Panc1 (cell line): Measurements from ENCODE around the gene IGF1.

Source experiments
- CTCF ChIP-seq: fragments of 450-650 bp; IDR thresholded peaks from 2 replicates; pipeline ENCODE4 v1.5.1; 2017; ENCODE audit warnings: mild to moderate bottlenecking
- POLR2AphosphoS5 ChIP-seq: IDR thresholded peaks from 2 replicates; pipeline ENCODE4 v1.6.1; 2012; ENCODE audit warnings: mild to moderate bottlenecking, low read depth, low read length, moderate library complexity
- SIN3A ChIP-seq: IDR thresholded peaks from 2 replicates; pipeline ENCODE4 v1.6.1; 2012; ENCODE audit warnings: low read depth, mild to moderate bottlenecking, low read length, moderate library complexity, borderline replicate concordance; ENCODE audit not compliant: insufficient read depth
- TCF7L2 ChIP-seq: IDR thresholded peaks from 2 replicates; pipeline ENCODE4 v1.6.1; 2011; ENCODE audit warnings: mild to moderate bottlenecking, low read depth, low read length, inconsistent platforms
- TF ChIP-seq, protein P1 (sequence below), 2 experiments: IDR thresholded peaks; 2 replicates each; pipeline ENCODE4 v1.6.1; 2011 to 2012; ENCODE audit warnings: low read depth in 2 of 2, control low read depth in 1 of 2, low read length in 1 of 2, mild to moderate bottlenecking in 1 of 2, moderate library complexity in 1 of 2; ENCODE audit not compliant: insufficient read depth in 1 of 2

GRCh38 chr12:102444093-102444492 lies 36.3 kb downstream of the IGF1 start:
- TF ChIP-seq CTCF: no peak
- no peak for TF ChIP-seq POLR2AphosphoS5
- TF ChIP-seq TCF7L2: no peak
- no peak for TF ChIP-seq SIN3A
- TF ChIP-seq, protein P1, sequence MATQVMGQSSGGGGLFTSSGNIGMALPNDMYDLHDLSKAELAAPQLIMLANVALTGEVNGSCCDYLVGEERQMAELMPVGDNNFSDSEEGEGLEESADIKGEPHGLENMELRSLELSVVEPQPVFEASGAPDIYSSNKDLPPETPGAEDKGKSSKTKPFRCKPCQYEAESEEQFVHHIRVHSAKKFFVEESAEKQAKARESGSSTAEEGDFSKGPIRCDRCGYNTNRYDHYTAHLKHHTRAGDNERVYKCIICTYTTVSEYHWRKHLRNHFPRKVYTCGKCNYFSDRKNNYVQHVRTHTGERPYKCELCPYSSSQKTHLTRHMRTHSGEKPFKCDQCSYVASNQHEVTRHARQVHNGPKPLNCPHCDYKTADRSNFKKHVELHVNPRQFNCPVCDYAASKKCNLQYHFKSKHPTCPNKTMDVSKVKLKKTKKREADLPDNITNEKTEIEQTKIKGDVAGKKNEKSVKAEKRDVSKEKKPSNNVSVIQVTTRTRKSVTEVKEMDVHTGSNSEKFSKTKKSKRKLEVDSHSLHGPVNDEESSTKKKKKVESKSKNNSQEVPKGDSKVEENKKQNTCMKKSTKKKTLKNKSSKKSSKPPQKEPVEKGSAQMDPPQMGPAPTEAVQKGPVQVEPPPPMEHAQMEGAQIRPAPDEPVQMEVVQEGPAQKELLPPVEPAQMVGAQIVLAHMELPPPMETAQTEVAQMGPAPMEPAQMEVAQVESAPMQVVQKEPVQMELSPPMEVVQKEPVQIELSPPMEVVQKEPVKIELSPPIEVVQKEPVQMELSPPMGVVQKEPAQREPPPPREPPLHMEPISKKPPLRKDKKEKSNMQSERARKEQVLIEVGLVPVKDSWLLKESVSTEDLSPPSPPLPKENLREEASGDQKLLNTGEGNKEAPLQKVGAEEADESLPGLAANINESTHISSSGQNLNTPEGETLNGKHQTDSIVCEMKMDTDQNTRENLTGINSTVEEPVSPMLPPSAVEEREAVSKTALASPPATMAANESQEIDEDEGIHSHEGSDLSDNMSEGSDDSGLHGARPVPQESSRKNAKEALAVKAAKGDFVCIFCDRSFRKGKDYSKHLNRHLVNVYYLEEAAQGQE (IDR thresholded peaks at IDR 0.05; ENCODE audit: insufficient read depth in 1 of 2, low read depth in 2 of 2, low read length in 1 of 2): no peak
